A673 (cell line): ENCODE measurements around the gene PNMT. TPM values are rescaled to one million over a fixed set of nuclear protein-coding genes. Genes with fewer than 3 reads are reported as not detected.

Experiments
- BruUV-seq: library from RNA; stranded (reverse); fragments of 400-500 nt; replicated peaks from 2 replicates; lab custom pipeline; 2021; lab: Mats Ljungman, UMichigan
- CTCF ChIA-PET: fragments of 300-600 bp; sonication (Branson Sonifier 250); formaldehyde crosslinking; loops from one replicate; lab custom pipeline; 2022; ENCODE audit warnings: antibody characterized with exemption; lab: Charles Lee
- POLR2A ChIA-PET: fragments of 300-600 bp; sonication (Branson Sonifier 250); formaldehyde crosslinking; loops from one replicate; lab custom pipeline; 2022; ENCODE audit warnings: antibody characterized with exemption; ENCODE audit not compliant: low non-redundant PET; lab: Charles Lee
- DNase-seq: peaks from one replicate; pipeline ENCODE4 v3.0.0-alpha.2; 2015; ENCODE audit warnings: low spot score
- H3K27ac ChIP-seq: fragments of 200-600 bp; sonication (generic); 2 replicates; pipeline ENCODE4 v1.5.1; 2016; ENCODE audit warnings: mixed run types, low read depth, mild to moderate bottlenecking, mixed read lengths, antibody characterized with exemption, low read length; ENCODE audit not compliant: poor library complexity, severe bottlenecking
- H3K27me3 ChIP-seq: fragments of 200-600 bp; sonication (generic); replicated peaks from 2 replicates; pipeline ENCODE4 v1.6.1; 2017; ENCODE audit warnings: mixed run types, low read depth, mild to moderate bottlenecking, mixed read lengths, antibody characterized with exemption, low read length; ENCODE audit not compliant: insufficient read depth, poor library complexity
- H3K36me3 ChIP-seq: fragments of 200-600 bp; sonication (generic); 2 replicates; pipeline ENCODE4 v1.6.1; 2016; ENCODE audit warnings: mixed run types, mild to moderate bottlenecking, mixed read lengths, antibody characterized with exemption, low read length; ENCODE audit not compliant: insufficient read depth, poor library complexity, severe bottlenecking
- H3K4me1 ChIP-seq: fragments of 200-600 bp; sonication (generic); 2 replicates; pipeline ENCODE4 v1.6.1; 2017; ENCODE audit warnings: mixed run types, mild to moderate bottlenecking, mixed read lengths, antibody characterized with exemption, low read length; ENCODE audit not compliant: insufficient read depth, poor library complexity, severe bottlenecking
- H3K4me3 ChIP-seq: fragments of 200-600 bp; sonication (generic); 2 replicates; pipeline ENCODE4 v1.5.1; 2016; ENCODE audit warnings: low read depth, mixed run types, mild to moderate bottlenecking, mixed read lengths, low read length; ENCODE audit not compliant: poor library complexity, severe bottlenecking
- H3K9me3 ChIP-seq: fragments of 200-600 bp; sonication (generic); 2 replicates; pipeline ENCODE4 v1.6.1; 2016; ENCODE audit warnings: mixed run types, low read depth, mild to moderate bottlenecking, mixed read lengths, antibody characterized with exemption, low read length; ENCODE audit not compliant: poor library complexity, severe bottlenecking
- EZH2 ChIP-seq: fragments of 200-600 bp; sonication (generic); IDR thresholded peaks from 2 replicates; pipeline ENCODE4 v1.6.1; 2017; ENCODE audit warnings: borderline replicate concordance, low read depth, mild to moderate bottlenecking, mixed read lengths, antibody characterized with exemption, low read length; ENCODE audit not compliant: poor library complexity, severe bottlenecking
- intact Hi-C: fragments of 100-400 bp; cut with micrococcal nuclease; formaldehyde crosslinking; loops from one replicate; pipeline ENCODE4 v1.10.0; 2022; ENCODE audit not compliant: unreplicated experiment
- total RNA-seq: library from RNA; stranded (reverse); gene quantifications from 2 replicates; pipeline ENCODE4 v1.2.3, GENCODE V29; 2021
- TF ChIP-seq, protein P1 (sequence below): fragments of 300-800, 200-600 bp; sonication (generic); conservative IDR thresholded peaks from 2 replicates; pipeline ENCODE4 v1.5.1; 2017; ENCODE audit warnings: low read depth, mild to moderate bottlenecking, antibody characterized with exemption, low read length, moderate library complexity, mixed read lengths

The PNMT gene
- total RNA-seq, 1 experiment from 2014 or later, result not detected

DNA sequence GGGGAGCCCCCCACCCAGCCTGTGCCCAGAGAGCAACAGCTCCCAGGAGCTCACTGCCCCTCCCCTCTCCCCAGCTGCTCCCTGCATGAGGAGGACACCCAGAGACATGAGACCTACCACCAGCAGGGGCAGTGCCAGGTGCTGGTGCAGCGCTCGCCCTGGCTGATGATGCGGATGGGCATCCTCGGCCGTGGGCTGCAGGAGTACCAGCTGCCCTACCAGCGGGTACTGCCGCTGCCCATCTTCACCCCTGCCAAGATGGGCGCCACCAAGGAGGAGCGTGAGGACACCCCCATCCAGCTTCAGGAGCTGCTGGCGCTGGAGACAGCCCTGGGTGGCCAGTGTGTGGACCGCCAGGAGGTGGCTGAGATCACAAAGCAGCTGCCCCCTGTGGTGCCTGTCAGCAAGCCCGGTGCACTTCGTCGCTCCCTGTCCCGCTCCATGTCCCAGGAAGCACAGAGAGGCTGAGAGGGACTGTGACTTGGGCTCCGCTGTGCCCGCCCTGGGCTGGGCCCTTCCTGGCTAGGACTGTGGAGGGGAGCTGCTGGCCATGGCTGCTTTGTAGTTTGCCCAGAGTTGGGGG is 2.5 kb upstream of the PNMT start:
- ChIA-PET POLR2A (no interaction called here), CTCF (no interaction called here)

DNA sequence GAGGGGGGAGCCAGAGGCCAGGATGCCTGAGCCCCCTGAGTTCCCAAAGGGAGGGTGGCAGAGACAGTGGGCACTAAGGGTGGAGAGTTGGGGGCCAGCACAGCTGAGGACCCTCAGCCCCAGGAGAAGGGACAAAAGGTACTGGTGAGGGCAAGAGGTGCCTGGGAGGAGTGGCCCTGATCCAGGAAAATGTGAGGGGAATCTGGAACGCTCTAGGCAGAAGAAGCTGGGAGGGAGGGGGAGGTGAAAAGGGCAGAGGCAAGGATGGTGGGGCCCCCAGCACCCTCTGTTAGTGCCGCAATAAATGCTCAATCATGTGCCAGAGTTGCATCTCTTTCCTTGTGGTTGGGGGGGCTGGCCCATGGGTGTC is 2.0 kb upstream of the PNMT start:
- no TSS peak for BruUV-seq
- H3K4me1 ChIP-seq, result no peaks in the 10 kb centered on the region
- no peak for DNase-seq
- no peak overlapping the region for H3K4me3 ChIP-seq
- ChIA-PET POLR2A (no interaction called here), CTCF (no interaction called here)
- intact Hi-C loops, result no loop called here
- H3K27me3 ChIP-seq, result no peaks in the 10 kb centered on the region
- no peaks in the 10 kb centered on the region for H3K36me3 ChIP-seq
- H3K9me3 ChIP-seq, result no peaks in the 10 kb centered on the region
- TF ChIP-seq, protein P1, sequence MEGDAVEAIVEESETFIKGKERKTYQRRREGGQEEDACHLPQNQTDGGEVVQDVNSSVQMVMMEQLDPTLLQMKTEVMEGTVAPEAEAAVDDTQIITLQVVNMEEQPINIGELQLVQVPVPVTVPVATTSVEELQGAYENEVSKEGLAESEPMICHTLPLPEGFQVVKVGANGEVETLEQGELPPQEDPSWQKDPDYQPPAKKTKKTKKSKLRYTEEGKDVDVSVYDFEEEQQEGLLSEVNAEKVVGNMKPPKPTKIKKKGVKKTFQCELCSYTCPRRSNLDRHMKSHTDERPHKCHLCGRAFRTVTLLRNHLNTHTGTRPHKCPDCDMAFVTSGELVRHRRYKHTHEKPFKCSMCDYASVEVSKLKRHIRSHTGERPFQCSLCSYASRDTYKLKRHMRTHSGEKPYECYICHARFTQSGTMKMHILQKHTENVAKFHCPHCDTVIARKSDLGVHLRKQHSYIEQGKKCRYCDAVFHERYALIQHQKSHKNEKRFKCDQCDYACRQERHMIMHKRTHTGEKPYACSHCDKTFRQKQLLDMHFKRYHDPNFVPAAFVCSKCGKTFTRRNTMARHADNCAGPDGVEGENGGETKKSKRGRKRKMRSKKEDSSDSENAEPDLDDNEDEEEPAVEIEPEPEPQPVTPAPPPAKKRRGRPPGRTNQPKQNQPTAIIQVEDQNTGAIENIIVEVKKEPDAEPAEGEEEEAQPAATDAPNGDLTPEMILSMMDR, result no peak
- no peak for TF ChIP-seq EZH2
- no peak overlapping the region for H3K27ac ChIP-seq

More for the DNA sequence above, 2.5 kb upstream of the PNMT start:
- Histone ChIP-seq H3K27ac (no peak overlapping the region), H3K27me3 (no peaks in the 10 kb centered on the region), H3K9me3 (no peaks in the 10 kb centered on the region), H3K4me3 (no peak overlapping the region), H3K4me1 (no peaks in the 10 kb centered on the region), H3K36me3 (no peaks in the 10 kb centered on the region)
- DNase-seq, result no peak
- TF ChIP-seq, protein P1, result no peak
- no peak for TF ChIP-seq EZH2
- intact Hi-C loops, result no loop called here
- no TSS peak for BruUV-seq

DNA sequence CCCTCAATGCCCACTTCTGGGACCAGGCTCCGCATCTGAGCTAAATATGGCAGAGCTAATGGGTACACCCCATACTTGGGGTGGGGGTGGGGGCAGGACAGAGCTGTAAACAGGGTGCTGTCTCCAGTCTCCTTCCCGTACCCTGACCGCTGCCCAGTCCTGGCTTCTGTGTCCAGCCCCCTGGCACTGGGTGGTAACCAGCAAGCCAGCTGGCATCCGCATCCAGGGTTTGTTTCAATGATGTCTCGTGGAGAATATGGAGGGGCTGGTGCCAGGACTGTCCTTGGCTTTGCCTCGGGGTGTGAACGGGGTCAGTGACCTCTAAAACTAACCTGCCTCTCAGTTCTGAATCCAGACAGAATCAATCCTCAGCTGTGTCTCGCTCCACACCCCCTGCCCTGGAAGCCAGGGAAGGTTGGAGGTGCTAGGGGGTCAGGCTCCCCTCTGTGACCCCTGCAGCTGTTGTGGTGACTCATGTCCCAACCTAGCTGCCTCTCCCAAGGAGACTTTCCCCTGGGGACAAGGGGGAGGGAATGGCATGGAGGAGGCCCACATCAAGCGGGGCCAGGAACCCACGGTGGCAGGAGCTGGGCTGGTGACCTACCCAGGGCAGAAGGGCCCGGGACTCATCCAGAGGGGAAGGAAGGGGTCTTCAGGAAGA is 1.5 kb upstream of the PNMT start:
- BruUV-seq, result no TSS peak

More for the DNA sequence above, 1.5 kb upstream of the PNMT start:
- no peak overlapping the region for H3K4me3 ChIP-seq
- no peaks in the 10 kb centered on the region for H3K9me3 ChIP-seq
- POLR2A ChIA-PET, result no interaction called here
- no peaks in the 10 kb centered on the region for H3K4me1 ChIP-seq
- no peak for TF ChIP-seq EZH2
- TF ChIP-seq, protein P1, result no peak
- intact Hi-C loops, result no loop called here
- CTCF ChIA-PET, result no interaction called here
- no peak for DNase-seq
- no peaks in the 10 kb centered on the region for H3K36me3 ChIP-seq
- H3K27ac ChIP-seq, result no peak overlapping the region
- H3K27me3 ChIP-seq, result no peaks in the 10 kb centered on the region
